Naive B cell (primary cell): Measurements from ENCODE around the gene RBP5. TPM values are rescaled to one million over a fixed set of nuclear protein-coding genes. Genes with fewer than 3 reads are reported as not detected.

ENCODE experiments used
- ATAC-seq, 2 donors: fragments of 150-1000 bp; cut with Tn5 transposase; 2 replicates each; pipeline ENCODE4 v1.10.0; 2021; ENCODE audit warnings: low read depth in 2 of 2, mild to moderate bottlenecking in 2 of 2, moderate library complexity in 2 of 2
- DNase-seq: peaks from one replicate; pipeline ENCODE4 v3.0.0; 2022
- H3K27ac Mint-ChIP-seq, 6 donors: one replicate each; pipeline ENCODE4 v1.8.0; 2020 to 2022; ENCODE audit warnings: mild to moderate bottlenecking in 6 of 6, mixed read lengths in 6 of 6, moderate library complexity in 5 of 6, inconsistent platforms in 2 of 6
- H3K27me3 Mint-ChIP-seq, 3 donors: one replicate each; pipeline ENCODE4 v1.8.0; 2021 to 2022; ENCODE audit warnings: mixed read lengths in 3 of 3, mild to moderate bottlenecking in 1 of 3
- H3K36me3 Mint-ChIP-seq, 2 donors: one replicate each; pipeline ENCODE4 v1.8.0; 2020 to 2022; ENCODE audit warnings: mixed read lengths in 2 of 2, inconsistent platforms in 1 of 2, mild to moderate bottlenecking in 1 of 2
- H3K4me1 Mint-ChIP-seq, 3 donors: one replicate each; pipeline ENCODE4 v1.8.0; 2020 to 2022; ENCODE audit warnings: mixed read lengths in 3 of 3, inconsistent platforms in 1 of 3, mild to moderate bottlenecking in 1 of 3, moderate library complexity in 1 of 3
- H3K4me3 Mint-ChIP-seq, 8 donors: one replicate each; pipeline ENCODE4 v1.8.0; 2020 to 2022; ENCODE audit warnings: mild to moderate bottlenecking in 8 of 8, mixed read lengths in 8 of 8, moderate library complexity in 8 of 8, inconsistent platforms in 2 of 8
- H3K9me3 Mint-ChIP-seq, 7 donors: one replicate each; pipeline ENCODE4 v1.8.0; 2020 to 2022; ENCODE audit warnings: mixed read lengths in 7 of 7, mild to moderate bottlenecking in 5 of 7, inconsistent platforms in 2 of 7, moderate library complexity in 1 of 7
- polyA plus RNA-seq, 6 donors: library from polyadenylated mRNA; unstranded; fragments of 300-500 nt; fragmentation: Illumina TruSeq; gene quantifications; one replicate each; pipeline ENCODE4 v1.2.3, GENCODE V29; 2021; ENCODE audit warnings: low read depth in 6 of 6

The RBP5 gene
- under 1 TPM in 1 of 6 donors, not detected in 5; 0.51 TPM for polyA plus RNA-seq

- Mint-ChIP-seq H3K9me3 (no peaks in the 10 kb centered on the region), H3K27ac (peak within 1 kb of the TSS in 5 of 6 donors; percentile 69 to 94 (median 92)), H3K36me3 (no peaks in the 10 kb centered on the region), H3K4me3 (peak within 1 kb of the TSS; percentile 88 to 97 (median 92)), H3K27me3 (no peaks in the 10 kb centered on the region), H3K4me1 (peaks cover 30 to 31% (median 31%) of the 10 kb centered on the region in 3 donors)
- ATAC-seq (no peak), DNase-seq (no peak)
Observed at GRCh38 chr12:7128681-7129286, at the start of gene RBP5. RBP5 (minus strand) TSS chr12:7128889; CDS start chr12:7128775, 114 bp downstream.

- no peak overlapping the region for H3K27ac Mint-ChIP-seq
- H3K9me3 Mint-ChIP-seq, result peaks cover 0 to 4% (median 0%) of the 10 kb centered on the region in 7 donors
- peaks cover 51 to 64% (median 60%) of the 10 kb centered on the region in 3 donors for H3K27me3 Mint-ChIP-seq
- H3K4me3 Mint-ChIP-seq, result no peak overlapping the region
- DNase-seq (no peak), ATAC-seq (no peak)
- no peaks in the 10 kb centered on the region for H3K36me3 Mint-ChIP-seq
- H3K4me1 Mint-ChIP-seq, result no peaks in the 10 kb centered on the region
Observed at GRCh38 chr12:7178481-7178880, 49.8 kb upstream of the RBP5 start.

- no peak overlapping the region for H3K27ac Mint-ChIP-seq
- ATAC-seq, result no peak
- DNase-seq, result no peak
Observed at GRCh38 chr12:7176595-7176994, 47.9 kb upstream of the RBP5 start.

GRCh38 chr12:7175493-7175892, 46.8 kb upstream of the RBP5 start:
- H3K4me1 Mint-ChIP-seq, result no peaks in the 10 kb centered on the region
- peaks cover 0 to 7% of the 10 kb centered on the region in 2 donors for H3K36me3 Mint-ChIP-seq
- no peak for DNase-seq
- H3K27me3 Mint-ChIP-seq, result peaks cover 56 to 59% (median 58%) of the 10 kb centered on the region in 3 donors
- no peak for ATAC-seq
- no peak overlapping the region for H3K27ac Mint-ChIP-seq
- no peak overlapping the region for H3K4me3 Mint-ChIP-seq
- peaks cover 2 to 28% (median 11%) of the 10 kb centered on the region in 7 donors for H3K9me3 Mint-ChIP-seq

More at GRCh38 chr12:7176595-7176994, 47.9 kb upstream of the RBP5 start:
- Mint-ChIP-seq H3K27me3 (peaks cover 54 to 64% (median 60%) of the 10 kb centered on the region in 3 donors), H3K36me3 (peaks cover 0 to 7% of the 10 kb centered on the region in 2 donors), H3K4me1 (no peaks in the 10 kb centered on the region), H3K9me3 (peaks cover 2 to 17% (median 5%) of the 10 kb centered on the region in 7 donors), H3K4me3 (no peak overlapping the region)

- H3K4me3 Mint-ChIP-seq, result no peak overlapping the region
- DNase-seq (no peak), ATAC-seq (no peak)
- H3K9me3 Mint-ChIP-seq, result peaks cover 9 to 60% (median 34%) of the 10 kb centered on the region in 7 donors
- H3K27me3 Mint-ChIP-seq, result peaks cover 44 to 52% (median 51%) of the 10 kb centered on the region in 3 donors
- peaks cover 0 to 14% of the 10 kb centered on the region in 2 donors for H3K36me3 Mint-ChIP-seq
- no peak overlapping the region for H3K27ac Mint-ChIP-seq
- H3K4me1 Mint-ChIP-seq, result no peaks in the 10 kb centered on the region
Observed at GRCh38 chr12:7171854-7172253, 43.2 kb upstream of the RBP5 start.

- Mint-ChIP-seq H3K27ac (no peak overlapping the region), H3K27me3 (peaks cover 39 to 50% (median 48%) of the 10 kb centered on the region in 3 donors), H3K4me1 (no peaks in the 10 kb centered on the region), H3K36me3 (peaks cover 0 to 14% of the 10 kb centered on the region in 2 donors), H3K9me3 (peaks cover 9 to 64% (median 31%) of the 10 kb centered on the region in 7 donors), H3K4me3 (no peak overlapping the region)
- ATAC-seq, result no peak
- no peak for DNase-seq
Observed at GRCh38 chr12:7169951-7170350, 41.3 kb upstream of the RBP5 start.

GRCh38 chr12:7162691-7163114, 34.0 kb upstream of the RBP5 start:
- ATAC-seq, result peak in 1 of 2 donors; percentile 28
- Mint-ChIP-seq H3K4me1 (peaks cover 4 to 10% (median 4%) of the 10 kb centered on the region in 3 donors), H3K36me3 (no peaks in the 10 kb centered on the region), H3K27me3 (peaks cover 26 to 57% (median 50%) of the 10 kb centered on the region in 3 donors), H3K4me3 (no peak overlapping the region), H3K27ac (peak overlapping the region in 1 of 6 donors; percentile 50), H3K9me3 (peaks cover 2 to 13% (median 3%) of the 10 kb centered on the region in 7 donors)
- no peak for DNase-seq

- ATAC-seq, result no peak
- no peaks in the 10 kb centered on the region for H3K36me3 Mint-ChIP-seq
- peaks cover 24 to 49% (median 43%) of the 10 kb centered on the region in 3 donors for H3K27me3 Mint-ChIP-seq
- H3K9me3 Mint-ChIP-seq, result peaks cover 0 to 5% (median 0%) of the 10 kb centered on the region in 7 donors
- peaks cover 4 to 10% (median 4%) of the 10 kb centered on the region in 3 donors for H3K4me1 Mint-ChIP-seq
- DNase-seq, result no peak
- H3K27ac Mint-ChIP-seq, result no peak overlapping the region
- H3K4me3 Mint-ChIP-seq, result no peak overlapping the region
Observed at GRCh38 chr12:7161811-7162210, 33.1 kb upstream of the RBP5 start.

GRCh38 chr12:7161327-7161726, 32.6 kb upstream of the RBP5 start:
- H3K4me3 Mint-ChIP-seq, result no peak overlapping the region
- peak overlapping the region in 1 of 6 donors; percentile 59 for H3K27ac Mint-ChIP-seq

GRCh38 chr12:7160183-7160582, 31.5 kb upstream of the RBP5 start:
- no peak for ATAC-seq
- no peak for DNase-seq
- H3K9me3 Mint-ChIP-seq, result peaks cover 0 to 1% (median 0%) of the 10 kb centered on the region in 7 donors
- no peak overlapping the region for H3K27ac Mint-ChIP-seq
- H3K4me1 Mint-ChIP-seq, result peaks cover 4 to 10% (median 4%) of the 10 kb centered on the region in 3 donors
- peaks cover 18 to 34% (median 33%) of the 10 kb centered on the region in 3 donors for H3K27me3 Mint-ChIP-seq
- no peak overlapping the region for H3K4me3 Mint-ChIP-seq
- no peaks in the 10 kb centered on the region for H3K36me3 Mint-ChIP-seq

More at GRCh38 chr12:7161327-7161726, 32.6 kb upstream of the RBP5 start:
- DNase-seq (no peak), ATAC-seq (no peak)
- H3K4me1 Mint-ChIP-seq, result peaks cover 4 to 10% (median 4%) of the 10 kb centered on the region in 3 donors
- H3K9me3 Mint-ChIP-seq, result peaks cover 0 to 5% (median 0%) of the 10 kb centered on the region in 7 donors
- H3K36me3 Mint-ChIP-seq, result no peaks in the 10 kb centered on the region
- H3K27me3 Mint-ChIP-seq, result peaks cover 24 to 44% (median 40%) of the 10 kb centered on the region in 3 donors

- H3K4me3 Mint-ChIP-seq, result no peak overlapping the region
Observed at GRCh38 chr12:7158781-7159609, 30.3 kb upstream of the RBP5 start.

GRCh38 chr12:7157391-7157790, 28.7 kb upstream of the RBP5 start:
- no peak for DNase-seq
- Mint-ChIP-seq H3K36me3 (no peaks in the 10 kb centered on the region), H3K9me3 (no peaks in the 10 kb centered on the region), H3K4me1 (peaks cover 0 to under 1% (median 0%) of the 10 kb centered on the region in 3 donors), H3K27me3 (peaks cover under 1 to 12% (median 11%) of the 10 kb centered on the region in 3 donors), H3K4me3 (no peak overlapping the region), H3K27ac (peak overlapping the region in 3 of 6 donors; percentile 21 to 92 (median 27))
- ATAC-seq, result no peak

More at GRCh38 chr12:7158781-7159609, 30.3 kb upstream of the RBP5 start:
- Mint-ChIP-seq H3K4me1 (peaks cover 4 to 10% (median 4%) of the 10 kb centered on the region in 3 donors), H3K9me3 (no peaks in the 10 kb centered on the region), H3K36me3 (no peaks in the 10 kb centered on the region), H3K27ac (peak overlapping the region in 1 of 6 donors; percentile 42), H3K27me3 (peaks cover 11 to 27% (median 24%) of the 10 kb centered on the region in 3 donors)
- ATAC-seq, result no peak
- no peak for DNase-seq
